Parathyroid adenoma (tissue), 2 donors: ENCODE results near the gene TXNDC16.

Experiments used
- H2AFZ ChIP-seq: fragments of 300-600 bp; sonication (generic); one replicate; pipeline ENCODE4 v1.7.0; 2017; ENCODE audit warnings: antibody characterized with exemption, mild to moderate bottlenecking
- H3K27ac ChIP-seq: fragments of 300-600 bp; sonication (generic); one replicate; pipeline ENCODE4 v1.7.0; 2017
- H3K27me3 ChIP-seq: fragments of 300-600 bp; sonication (generic); one replicate; pipeline ENCODE4 v1.7.0; 2017; ENCODE audit warnings: low read length; ENCODE audit not compliant: control insufficient read depth, insufficient read depth
- H3K36me3 ChIP-seq: fragments of 300-600 bp; sonication (generic); one replicate; pipeline ENCODE4 v1.7.0; 2017; ENCODE audit warnings: low read length; ENCODE audit not compliant: control insufficient read depth, insufficient read depth
- H3K4me1 ChIP-seq: fragments of 300-600 bp; sonication (generic); one replicate; pipeline ENCODE4 v1.7.0; 2017; ENCODE audit warnings: control low read depth
- H3K4me2 ChIP-seq: fragments of 300-600 bp; sonication (generic); one replicate; pipeline ENCODE4 v1.7.0; 2017; ENCODE audit warnings: low read length
- H3K4me3 ChIP-seq: fragments of 300-600 bp; sonication (generic); one replicate; pipeline ENCODE4 v1.7.0; 2017; ENCODE audit warnings: low read depth, low read length
- H3K79me2 ChIP-seq: fragments of 300-600 bp; sonication (generic); one replicate; pipeline ENCODE4 v1.7.0; 2017; ENCODE audit warnings: control low read depth
- H3K9ac ChIP-seq: fragments of 300-600 bp; sonication (generic); one replicate; pipeline ENCODE4 v1.7.0; 2017; ENCODE audit warnings: mild to moderate bottlenecking
- H3K9me3 ChIP-seq: fragments of 300-600 bp; sonication (generic); one replicate; pipeline ENCODE4 v1.7.0; 2017; ENCODE audit warnings: low read length; ENCODE audit not compliant: control insufficient read depth
- TF ChIP-seq, protein P1 (sequence below): fragments of 300-600 bp; sonication (generic); IDR thresholded peaks from one replicate; pipeline ENCODE4 v1.7.0; 2017; ENCODE audit warnings: antibody characterized with exemption, mild to moderate bottlenecking
- donor health status: primary hyperparathyroidism.

TXNDC16 gene

DNA sequence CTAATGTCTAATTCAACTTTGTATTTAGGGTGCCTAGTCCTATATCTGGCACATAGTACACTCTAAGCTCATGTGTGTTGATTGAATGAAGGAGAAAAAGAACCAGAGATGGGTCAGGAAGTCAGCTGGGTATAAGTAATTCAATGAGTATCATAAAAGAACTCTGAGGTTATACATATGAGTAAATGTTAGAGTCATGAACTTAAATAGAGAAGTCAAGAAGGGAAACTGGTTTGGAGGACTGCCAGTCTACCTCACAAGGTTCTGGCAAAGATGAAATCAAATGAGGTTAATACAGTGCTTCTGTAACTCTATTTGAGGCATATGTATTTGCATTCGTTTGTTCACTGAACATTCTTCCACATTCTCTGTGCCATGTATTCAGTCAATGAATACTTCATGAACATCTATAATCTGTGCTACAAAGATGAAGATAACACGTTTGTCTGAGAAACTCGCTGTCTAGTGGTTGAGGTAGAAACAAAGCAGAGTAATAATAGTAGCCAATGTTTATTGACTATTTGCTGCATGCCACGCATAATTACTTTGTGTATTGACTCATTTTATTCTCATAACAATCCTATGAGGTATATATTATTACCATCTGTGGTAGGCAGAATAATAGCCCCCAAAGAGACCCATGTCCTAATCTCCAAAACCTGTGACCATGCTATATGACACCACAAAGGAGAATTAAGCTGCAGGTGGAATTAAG lies 149.3 kb downstream of the TXNDC16 start:
- no peak overlapping the region for H3K4me2 ChIP-seq
- H3K27ac ChIP-seq, result no peak overlapping the region
- H3K9me3 ChIP-seq, result no peaks in the 10 kb centered on the region

DNA sequence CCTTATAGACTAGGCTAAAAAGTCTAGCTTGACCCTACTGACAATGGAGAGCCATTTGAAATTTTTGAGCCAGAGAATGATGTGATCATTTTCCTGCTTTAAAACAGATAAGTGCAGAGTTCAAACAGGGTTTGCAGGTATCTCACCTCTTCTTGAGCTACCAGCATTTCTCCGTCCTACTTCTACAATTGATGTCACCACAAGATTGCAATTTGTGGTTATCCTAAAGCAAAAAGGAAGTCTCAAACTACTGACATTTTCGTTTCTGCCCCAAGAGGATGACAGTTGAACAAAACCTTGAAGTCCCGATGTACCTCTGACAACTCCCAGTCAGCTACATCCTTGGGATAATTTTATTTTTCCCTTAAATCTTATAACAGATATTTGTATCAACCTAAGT lies 151.5 kb downstream of the TXNDC16 start:
- Histone ChIP-seq H3K27me3 (no peaks in the 10 kb centered on the region), H3K4me3 (no peak overlapping the region), H3K4me2 (no peak overlapping the region), H3K79me2 (no peaks in the 10 kb centered on the region), H3K9me3 (no peaks in the 10 kb centered on the region), H2AFZ (no peak overlapping the region), H3K27ac (no peak overlapping the region), H3K4me1 (no peaks in the 10 kb centered on the region), H3K36me3 (no peaks in the 10 kb centered on the region), H3K9ac (no peak overlapping the region)
- TF ChIP-seq, protein P1, sequence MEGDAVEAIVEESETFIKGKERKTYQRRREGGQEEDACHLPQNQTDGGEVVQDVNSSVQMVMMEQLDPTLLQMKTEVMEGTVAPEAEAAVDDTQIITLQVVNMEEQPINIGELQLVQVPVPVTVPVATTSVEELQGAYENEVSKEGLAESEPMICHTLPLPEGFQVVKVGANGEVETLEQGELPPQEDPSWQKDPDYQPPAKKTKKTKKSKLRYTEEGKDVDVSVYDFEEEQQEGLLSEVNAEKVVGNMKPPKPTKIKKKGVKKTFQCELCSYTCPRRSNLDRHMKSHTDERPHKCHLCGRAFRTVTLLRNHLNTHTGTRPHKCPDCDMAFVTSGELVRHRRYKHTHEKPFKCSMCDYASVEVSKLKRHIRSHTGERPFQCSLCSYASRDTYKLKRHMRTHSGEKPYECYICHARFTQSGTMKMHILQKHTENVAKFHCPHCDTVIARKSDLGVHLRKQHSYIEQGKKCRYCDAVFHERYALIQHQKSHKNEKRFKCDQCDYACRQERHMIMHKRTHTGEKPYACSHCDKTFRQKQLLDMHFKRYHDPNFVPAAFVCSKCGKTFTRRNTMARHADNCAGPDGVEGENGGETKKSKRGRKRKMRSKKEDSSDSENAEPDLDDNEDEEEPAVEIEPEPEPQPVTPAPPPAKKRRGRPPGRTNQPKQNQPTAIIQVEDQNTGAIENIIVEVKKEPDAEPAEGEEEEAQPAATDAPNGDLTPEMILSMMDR, result no peak

More for the DNA sequence above, 149.3 kb downstream of the TXNDC16 start:
- no peaks in the 10 kb centered on the region for H3K36me3 ChIP-seq
- no peaks in the 10 kb centered on the region for H3K27me3 ChIP-seq
- H2AFZ ChIP-seq, result no peak overlapping the region
- no peaks in the 10 kb centered on the region for H3K4me1 ChIP-seq
- TF ChIP-seq, protein P1, result no peak
- H3K4me3 ChIP-seq, result no peak overlapping the region
- no peak overlapping the region for H3K9ac ChIP-seq
- H3K79me2 ChIP-seq, result no peaks in the 10 kb centered on the region

DNA sequence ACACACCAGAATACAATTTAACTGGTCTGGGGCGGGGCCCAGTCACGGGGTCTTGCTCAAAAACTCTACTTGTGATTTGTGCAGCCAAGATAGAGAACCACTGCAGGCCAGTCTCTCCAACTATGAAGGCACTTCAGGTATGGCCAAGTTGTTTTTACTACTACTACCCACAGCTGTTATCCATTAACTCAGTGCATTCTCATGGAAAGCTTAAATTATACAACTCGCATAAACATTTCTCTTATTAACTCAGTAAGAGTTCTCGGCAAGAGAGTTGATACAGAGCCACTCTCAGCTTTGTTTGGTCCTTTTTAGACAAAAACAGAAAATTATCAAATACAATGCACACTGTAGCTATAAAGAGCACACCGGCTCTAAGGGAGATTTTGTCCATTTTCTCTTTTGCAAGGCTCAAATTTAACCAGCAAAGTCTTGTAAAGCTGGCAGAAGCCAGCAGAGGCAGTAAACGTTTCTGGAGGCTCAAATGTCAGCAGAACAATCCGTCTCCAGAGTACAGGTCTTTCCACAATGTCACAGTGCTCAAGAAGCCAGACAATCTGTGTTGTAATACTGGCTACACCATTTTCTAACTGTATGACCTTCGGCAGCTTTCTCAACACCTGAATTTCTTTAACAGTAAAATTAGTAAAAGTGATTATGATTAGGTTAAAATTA lies 152.2 kb downstream of the TXNDC16 start:
- Histone ChIP-seq H2AFZ (no peak overlapping the region), H3K79me2 (no peaks in the 10 kb centered on the region), H3K4me1 (no peaks in the 10 kb centered on the region), H3K4me3 (no peak overlapping the region), H3K4me2 (no peak overlapping the region), H3K27ac (no peak overlapping the region), H3K9me3 (no peaks in the 10 kb centered on the region), H3K36me3 (no peaks in the 10 kb centered on the region), H3K27me3 (no peaks in the 10 kb centered on the region), H3K9ac (no peak overlapping the region)
- TF ChIP-seq, protein P1, result no peak

DNA sequence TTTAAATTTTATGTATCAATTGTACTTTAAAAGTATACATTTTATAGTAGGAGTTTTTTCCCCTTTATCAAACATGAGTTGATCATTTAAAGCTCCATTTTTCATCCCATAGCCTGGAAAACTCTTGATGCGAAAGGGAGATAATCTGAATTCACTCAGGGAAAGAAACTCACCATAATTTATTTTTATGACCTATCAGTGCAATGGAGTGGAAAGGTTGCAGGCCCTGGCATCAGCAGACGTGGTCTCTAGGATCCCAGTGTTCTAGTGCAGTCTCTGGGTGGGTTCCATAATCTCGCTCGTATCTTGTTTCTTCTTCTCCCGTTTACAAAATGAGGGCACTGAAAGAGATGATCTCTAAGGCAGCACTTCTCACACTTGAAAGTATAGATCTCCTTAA lies 153.2 kb downstream of the TXNDC16 start:
- Histone ChIP-seq H2AFZ (no peak overlapping the region), H3K27me3 (no peaks in the 10 kb centered on the region), H3K9me3 (no peaks in the 10 kb centered on the region), H3K4me3 (no peak overlapping the region), H3K4me2 (no peak overlapping the region), H3K4me1 (no peaks in the 10 kb centered on the region), H3K9ac (no peak overlapping the region), H3K79me2 (no peaks in the 10 kb centered on the region), H3K36me3 (no peaks in the 10 kb centered on the region), H3K27ac (no peak overlapping the region)
- TF ChIP-seq, protein P1, result no peak
